Kidney (tissue), 14 donors: ENCODE results near the gene CYP3A5. TPM values are rescaled to one million over a fixed set of nuclear protein-coding genes. Genes with fewer than 3 reads are reported as not detected.

Experiments
- DNase-seq, 5 donors: peaks; one replicate each; pipeline ENCODE4 v3.0.0-alpha.2; 2013 to 2020
- FAIRE-seq: peaks from 2 replicates; lab custom pipeline; 2012; peaks lifted over from hg19 to GRCh38; lab: Jason Lieb, UNC
- H3K27ac ChIP-seq, 2 donors: one replicate each; pipeline ENCODE4 v1.7.0; 2013; ENCODE audit warnings: low read depth in 2 of 2, low read length in 2 of 2, inconsistent platforms in 1 of 2
- H3K27me3 ChIP-seq: one replicate; pipeline ENCODE4 v1.7.1; 2013; ENCODE audit warnings: low read length, inconsistent platforms; ENCODE audit not compliant: control insufficient read depth, insufficient read depth
- H3K36me3 ChIP-seq, 3 donors: one replicate each; pipeline versions ENCODE4 v1.7.0 to v1.7.1; 2013; ENCODE audit warnings: low read length in 3 of 3, control low read depth in 1 of 3, inconsistent platforms in 1 of 3; ENCODE audit not compliant: insufficient read depth in 3 of 3, control insufficient read depth in 2 of 3
- H3K4me1 ChIP-seq, 3 donors: one replicate each; pipeline versions ENCODE4 v1.7.0 to v1.7.1; 2013; ENCODE audit warnings: low read length in 3 of 3, inconsistent platforms in 1 of 3, low read depth in 1 of 3; ENCODE audit not compliant: control insufficient read depth in 2 of 3, insufficient read depth in 2 of 3
- H3K4me3 ChIP-seq, 3 donors: one replicate each; pipeline versions ENCODE4 v1.7.0 to v1.8.1; 2013; ENCODE audit warnings: low read length in 3 of 3, control low read depth in 1 of 3, inconsistent platforms in 1 of 3
- H3K9ac ChIP-seq, 3 donors: one replicate each; pipeline versions ENCODE4 v1.7.0 to v1.7.1; 2013; ENCODE audit warnings: low read length in 3 of 3, control low read depth in 1 of 3, inconsistent platforms in 1 of 3
- H3K9me3 ChIP-seq, 3 donors: one replicate each; pipeline versions ENCODE4 v1.7.0 to v1.7.1; 2013; ENCODE audit warnings: low read length in 3 of 3, control low read depth in 1 of 3, inconsistent platforms in 1 of 3; ENCODE audit not compliant: control insufficient read depth in 2 of 3, insufficient read depth in 1 of 3
- intact Hi-C: fragments of 100-400 bp; cut with DNase I; formaldehyde crosslinking; loops from one replicate; pipeline ENCODE4 v1.11.1; 2022
- polyA plus RNA-seq: library from polyadenylated mRNA; stranded (reverse); fragments of 350-450 nt; fragmentation: Illumina TruSeq; extraction: RNeasy Lipid Tissue Mini Kit (QIAGEN cat#74804); gene quantifications from one replicate; pipeline ENCODE4 v1.2.3, GENCODE V29; 2014; ENCODE audit warnings: low read depth, low replicate concordance; ENCODE audit not compliant: insufficient read depth
- total RNA-seq: library from RNA; stranded (reverse); fragmentation: NEBNext Ultra II Directional; extraction: Animal tissue kit (Norgen Biotek cat#: 25700); gene quantifications from one replicate; pipeline ENCODE4 v1.2.1, GENCODE V29; 2021
- TF ChIP-seq, protein P1 (sequence below): IDR thresholded peaks from 3 replicates; pipeline ENCODE4 v1.5.1; 2012; ENCODE audit warnings: mild to moderate bottlenecking, moderate library complexity, borderline replicate concordance; ENCODE audit not compliant: insufficient read depth; ENCODE audit errors: extremely low read depth
- donor health status: control.
- donor health status: control.
- donor health status: control.
- donor health status: control.
- donor health status: control.
- donor health status: DM: yes; HTN: yes; CAD: no.
- donor health status: Normal renal cell carcinoma (clear cell type).

The CYP3A5 gene
- total and polyA plus RNA-seq, 2 donors from 2014 or later = 7.6 to 13.5 TPM

DNA sequence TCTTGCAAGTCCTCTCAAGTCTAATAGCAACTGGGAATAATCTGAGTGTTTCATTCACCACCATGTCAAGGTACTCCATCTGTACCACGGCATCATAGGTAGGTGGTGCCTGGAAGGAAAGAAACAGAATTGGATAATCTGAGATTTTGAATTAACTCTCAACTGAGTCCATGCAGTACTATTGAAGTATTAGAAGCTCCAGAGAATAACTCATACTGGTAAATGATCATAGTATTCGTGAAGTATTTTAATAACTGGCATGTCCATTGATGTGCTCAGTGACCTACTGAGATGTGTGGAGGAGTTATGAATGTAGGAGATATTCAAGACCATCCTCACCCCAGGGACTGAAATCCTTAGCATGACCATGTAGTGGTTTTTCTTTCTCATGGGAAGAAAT, 27.1 kb downstream of the CYP3A5 start:
- DNase-seq (no peak), FAIRE-seq (no peak)
- no peak overlapping the region for H3K4me3 ChIP-seq
- no peak overlapping the region for H3K27ac ChIP-seq
- no peaks in the 10 kb centered on the region for H3K9me3 ChIP-seq
- H3K27me3 ChIP-seq = no peaks in the 10 kb centered on the region
- H3K36me3 ChIP-seq = no peaks in the 10 kb centered on the region
- H3K9ac ChIP-seq = no peak overlapping the region
- intact Hi-C loops = no loop called here
- TF ChIP-seq, protein P1, sequence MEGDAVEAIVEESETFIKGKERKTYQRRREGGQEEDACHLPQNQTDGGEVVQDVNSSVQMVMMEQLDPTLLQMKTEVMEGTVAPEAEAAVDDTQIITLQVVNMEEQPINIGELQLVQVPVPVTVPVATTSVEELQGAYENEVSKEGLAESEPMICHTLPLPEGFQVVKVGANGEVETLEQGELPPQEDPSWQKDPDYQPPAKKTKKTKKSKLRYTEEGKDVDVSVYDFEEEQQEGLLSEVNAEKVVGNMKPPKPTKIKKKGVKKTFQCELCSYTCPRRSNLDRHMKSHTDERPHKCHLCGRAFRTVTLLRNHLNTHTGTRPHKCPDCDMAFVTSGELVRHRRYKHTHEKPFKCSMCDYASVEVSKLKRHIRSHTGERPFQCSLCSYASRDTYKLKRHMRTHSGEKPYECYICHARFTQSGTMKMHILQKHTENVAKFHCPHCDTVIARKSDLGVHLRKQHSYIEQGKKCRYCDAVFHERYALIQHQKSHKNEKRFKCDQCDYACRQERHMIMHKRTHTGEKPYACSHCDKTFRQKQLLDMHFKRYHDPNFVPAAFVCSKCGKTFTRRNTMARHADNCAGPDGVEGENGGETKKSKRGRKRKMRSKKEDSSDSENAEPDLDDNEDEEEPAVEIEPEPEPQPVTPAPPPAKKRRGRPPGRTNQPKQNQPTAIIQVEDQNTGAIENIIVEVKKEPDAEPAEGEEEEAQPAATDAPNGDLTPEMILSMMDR = no peak
- no peaks in the 10 kb centered on the region for H3K4me1 ChIP-seq

DNA sequence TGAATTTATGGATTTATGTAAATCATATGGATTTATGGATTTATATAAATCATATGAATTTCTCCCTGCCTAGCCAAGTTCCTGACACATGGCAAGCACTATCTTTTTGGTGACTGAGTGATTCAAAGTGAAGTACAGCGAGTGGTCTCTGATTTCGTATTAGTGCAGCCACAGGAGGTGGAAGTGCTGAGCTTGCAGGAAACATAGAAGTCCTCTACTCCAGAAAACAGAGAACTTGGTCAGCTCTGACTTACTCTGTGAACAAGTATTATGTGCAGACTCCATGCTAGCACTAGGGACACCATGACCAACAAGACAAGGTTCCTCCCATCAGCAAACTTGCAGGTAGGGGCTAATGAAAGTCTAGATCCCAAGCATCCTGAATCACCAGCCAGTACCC, 28.5 kb downstream of the CYP3A5 start:
- H3K27ac ChIP-seq = no peak overlapping the region
- intact Hi-C loops = no loop called here
- FAIRE-seq (no peak), DNase-seq (no peak)
- no peak overlapping the region for H3K9ac ChIP-seq
- H3K36me3 ChIP-seq = no peaks in the 10 kb centered on the region
- TF ChIP-seq, protein P1 = no peak
- H3K27me3 ChIP-seq = no peaks in the 10 kb centered on the region
- no peaks in the 10 kb centered on the region for H3K9me3 ChIP-seq
- no peaks in the 10 kb centered on the region for H3K4me1 ChIP-seq
- no peak overlapping the region for H3K4me3 ChIP-seq

DNA sequence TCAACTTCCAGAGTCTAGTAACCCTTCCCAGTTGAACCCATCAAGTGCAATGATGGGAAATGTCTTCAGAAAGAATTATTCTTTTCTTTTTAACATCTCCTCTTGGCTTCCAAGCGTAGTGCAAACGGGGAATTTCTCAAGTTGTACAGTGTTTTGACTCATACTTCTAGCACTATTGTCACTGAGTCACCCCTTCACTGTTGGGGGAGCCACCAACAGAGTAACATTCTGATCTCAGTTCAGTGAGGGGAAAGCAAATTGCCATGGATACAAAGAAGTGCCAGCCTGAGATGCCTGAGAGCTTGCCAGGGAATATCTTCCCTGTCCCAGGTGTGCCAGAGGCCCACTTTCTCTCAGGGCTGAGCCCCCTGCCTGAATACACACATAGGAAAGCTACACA, 31.0 kb downstream of the CYP3A5 start:
- intact Hi-C loops = no loop called here
- FAIRE-seq = no peak
- no peaks in the 10 kb centered on the region for H3K27me3 ChIP-seq
- TF ChIP-seq, protein P1 = no peak
- no peaks in the 10 kb centered on the region for H3K9me3 ChIP-seq
- no peak overlapping the region for H3K4me3 ChIP-seq
- no peaks in the 10 kb centered on the region for H3K4me1 ChIP-seq
- peaks cover 0 to 4% (median 0%) of the 10 kb centered on the region in 3 donors for H3K36me3 ChIP-seq
- H3K9ac ChIP-seq = no peak overlapping the region
- no peak for DNase-seq
- H3K27ac ChIP-seq = no peak overlapping the region

DNA sequence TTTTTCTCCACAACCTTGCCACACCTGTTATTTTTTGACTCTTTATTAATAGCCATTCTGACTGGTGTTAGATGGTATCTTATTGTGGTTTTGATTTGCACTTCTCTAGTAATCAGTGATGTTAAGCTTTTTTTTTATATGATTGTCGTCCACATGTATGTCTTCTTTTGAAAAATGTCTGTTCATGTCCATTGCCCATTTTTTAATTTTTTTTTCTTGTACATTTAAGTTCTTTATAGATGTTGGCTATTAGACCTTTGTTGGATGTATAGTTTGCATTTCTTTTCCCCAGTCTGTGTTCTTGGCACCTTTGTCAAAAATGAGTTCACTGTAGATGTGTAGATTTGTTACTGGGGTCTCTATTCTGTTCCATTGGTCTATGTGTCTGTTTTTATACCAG, 34.2 kb downstream of the CYP3A5 start:
- no peaks in the 10 kb centered on the region for H3K4me1 ChIP-seq
- H3K36me3 ChIP-seq = peaks cover 0 to 6% (median 0%) of the 10 kb centered on the region in 3 donors
- TF ChIP-seq, protein P1 = no peak
- no peaks in the 10 kb centered on the region for H3K27me3 ChIP-seq
- DNase-seq (no peak), FAIRE-seq (no peak)
- no peak overlapping the region for H3K9ac ChIP-seq
- no peak overlapping the region for H3K4me3 ChIP-seq
- intact Hi-C loops = no loop called here
- H3K27ac ChIP-seq = no peak overlapping the region
- H3K9me3 ChIP-seq = no peaks in the 10 kb centered on the region
